Upper lobe of left lung (tissue), 4 donors: ENCODE measurements around the gene ADAMTSL5.

Experiments used
- POLR2A ChIP-seq, 4 donors: fragments of 450-650 bp; IDR thresholded peaks; one replicate each; pipeline ENCODE4 v1.5.1; 2016 to 2017; ENCODE audit warnings: antibody characterized with exemption in 4 of 4, mild to moderate bottlenecking in 2 of 4
- POLR2AphosphoS5 ChIP-seq, 2 donors: sonication (generic); formaldehyde crosslinking; IDR thresholded peaks; one replicate each; pipeline ENCODE4 v1.5.1; 2017; ENCODE audit warnings: antibody characterized with exemption in 2 of 2
- TF ChIP-seq, protein P1 (sequence below), 6 experiments: fragments of 450-650 bp in 4 of 6; fragments of 200-600 bp in 2 of 6; sonication (generic) in 2 of 6; IDR thresholded peaks; one replicate each; pipeline ENCODE4 v1.5.1; 2016 to 2019; ENCODE audit warnings: antibody characterized with exemption in 6 of 6

DNA sequence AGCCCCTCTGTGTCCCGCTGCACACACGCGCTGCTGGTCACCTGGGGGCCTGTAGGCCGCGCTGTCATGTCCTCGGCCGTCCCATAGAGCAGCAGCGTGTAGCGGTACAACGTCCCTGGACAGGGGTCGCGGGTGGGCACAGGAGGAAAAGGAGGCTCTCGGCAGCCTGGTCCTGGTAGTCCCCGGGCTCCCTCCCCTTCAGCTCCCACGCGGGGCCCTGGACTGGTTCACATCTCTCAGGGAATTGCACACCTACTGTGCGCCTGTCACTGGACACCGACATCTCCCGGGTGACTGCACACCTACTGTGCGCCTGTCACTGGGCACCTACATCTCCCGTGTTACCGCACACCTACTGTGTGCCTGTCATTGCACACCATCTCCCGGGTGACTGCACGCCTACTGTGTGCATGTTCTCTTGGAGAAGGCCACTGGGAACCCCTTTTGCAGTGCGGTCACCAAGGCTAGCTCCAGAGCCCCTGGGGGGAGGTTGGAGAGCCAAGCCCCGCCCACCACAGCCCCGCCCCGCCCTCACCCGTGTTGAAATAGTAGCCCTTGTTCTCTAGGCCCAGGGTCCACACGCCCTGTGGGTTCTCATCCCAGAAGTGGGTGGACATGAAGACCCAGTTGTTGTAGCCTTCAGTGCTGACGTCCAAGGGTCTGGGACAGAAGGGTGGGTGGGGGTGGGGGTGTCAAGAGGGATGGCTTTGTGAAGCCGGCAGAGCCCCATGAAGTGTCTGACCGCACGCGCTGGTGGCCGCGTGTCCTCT is 30.3 kb downstream of the ADAMTSL5 start:
- TF ChIP-seq POLR2A (IDR thresholded peaks at IDR 0.05) (no peak), POLR2AphosphoS5 (IDR thresholded peaks at IDR 0.05) (no peak)
- TF ChIP-seq, protein P1, sequence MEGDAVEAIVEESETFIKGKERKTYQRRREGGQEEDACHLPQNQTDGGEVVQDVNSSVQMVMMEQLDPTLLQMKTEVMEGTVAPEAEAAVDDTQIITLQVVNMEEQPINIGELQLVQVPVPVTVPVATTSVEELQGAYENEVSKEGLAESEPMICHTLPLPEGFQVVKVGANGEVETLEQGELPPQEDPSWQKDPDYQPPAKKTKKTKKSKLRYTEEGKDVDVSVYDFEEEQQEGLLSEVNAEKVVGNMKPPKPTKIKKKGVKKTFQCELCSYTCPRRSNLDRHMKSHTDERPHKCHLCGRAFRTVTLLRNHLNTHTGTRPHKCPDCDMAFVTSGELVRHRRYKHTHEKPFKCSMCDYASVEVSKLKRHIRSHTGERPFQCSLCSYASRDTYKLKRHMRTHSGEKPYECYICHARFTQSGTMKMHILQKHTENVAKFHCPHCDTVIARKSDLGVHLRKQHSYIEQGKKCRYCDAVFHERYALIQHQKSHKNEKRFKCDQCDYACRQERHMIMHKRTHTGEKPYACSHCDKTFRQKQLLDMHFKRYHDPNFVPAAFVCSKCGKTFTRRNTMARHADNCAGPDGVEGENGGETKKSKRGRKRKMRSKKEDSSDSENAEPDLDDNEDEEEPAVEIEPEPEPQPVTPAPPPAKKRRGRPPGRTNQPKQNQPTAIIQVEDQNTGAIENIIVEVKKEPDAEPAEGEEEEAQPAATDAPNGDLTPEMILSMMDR (IDR thresholded peaks at IDR 0.05) = no peak
